GM23248 (cell line): Measurements from ENCODE around the gene SEBOX. TPM values are rescaled to one million over a fixed set of nuclear protein-coding genes. Genes with fewer than 3 reads are reported as not detected.

Source experiments
- DNase-seq: peaks from one replicate; pipeline ENCODE4 v3.0.0-alpha.2; 2015
- H2AFZ ChIP-seq: fragments of 200-600 bp; sonication (generic); 2 replicates; pipeline ENCODE4 v1.6.1; 2016; ENCODE audit warnings: antibody characterized with exemption
- H3F3A ChIP-seq: fragments of 200-600 bp; sonication (generic); 2 replicates; pipeline ENCODE4 v1.6.1; 2016; ENCODE audit warnings: mild to moderate bottlenecking, antibody characterized with exemption, mixed run types; ENCODE audit not compliant: insufficient read depth
- H3K27ac ChIP-seq: fragments of 200-600 bp; sonication (generic); 2 replicates; pipeline ENCODE4 v1.5.1; 2016; ENCODE audit warnings: mild to moderate bottlenecking
- H3K27me3 ChIP-seq: fragments of 200-600 bp; sonication (generic); replicated peaks from 2 replicates; pipeline ENCODE4 v1.6.1; 2016; ENCODE audit warnings: mild to moderate bottlenecking; ENCODE audit not compliant: insufficient read depth
- H3K36me3 ChIP-seq: fragments of 200-600 bp; sonication (generic); 2 replicates; pipeline ENCODE4 v1.6.1; 2016; ENCODE audit warnings: low read depth, mild to moderate bottlenecking
- H3K4me1 ChIP-seq: fragments of 200-600 bp; sonication (generic); 2 replicates; pipeline ENCODE4 v1.6.1; 2016; ENCODE audit warnings: mild to moderate bottlenecking; ENCODE audit not compliant: insufficient read depth
- H3K4me2 ChIP-seq: fragments of 200-600 bp; sonication (generic); one replicate; pipeline ENCODE4 v1.6.1; 2016; ENCODE audit warnings: mild to moderate bottlenecking; ENCODE audit not compliant: unreplicated experiment
- H3K4me3 ChIP-seq: fragments of 200-600 bp; sonication (generic); 2 replicates; pipeline ENCODE4 v1.5.1; 2016; ENCODE audit warnings: mild to moderate bottlenecking
- H3K79me2 ChIP-seq: fragments of 200-600 bp; sonication (generic); 2 replicates; pipeline ENCODE4 v1.6.1; 2016; ENCODE audit warnings: mild to moderate bottlenecking; ENCODE audit not compliant: insufficient read depth
- H3K9ac ChIP-seq: fragments of 200-600 bp; sonication (generic); 2 replicates; pipeline ENCODE4 v1.6.1; 2016; ENCODE audit warnings: mild to moderate bottlenecking
- H3K9me2 ChIP-seq: fragments of 200-600 bp; sonication (generic); 2 replicates; pipeline ENCODE4 v1.6.1; 2016; ENCODE audit warnings: mixed run types, mild to moderate bottlenecking, moderate library complexity; ENCODE audit not compliant: insufficient read depth
- H3K9me3 ChIP-seq: fragments of 200-600 bp; sonication (generic); one replicate; pipeline ENCODE4 v1.6.1; 2017; ENCODE audit warnings: low read depth
- H4K20me1 ChIP-seq: fragments of 200-600 bp; sonication (generic); 2 replicates; pipeline ENCODE4 v1.6.0; 2016; ENCODE audit not compliant: insufficient read depth
- EZH2 ChIP-seq: fragments of 200-600 bp; sonication (generic); IDR thresholded peaks from 2 replicates; pipeline ENCODE4 v1.6.1; 2018; ENCODE audit warnings: antibody characterized with exemption, mild to moderate bottlenecking; ENCODE audit not compliant: insufficient read depth, poor library complexity, severe bottlenecking
- EZH2phosphoT487 ChIP-seq: fragments of 200-600 bp; sonication (generic); IDR thresholded peaks from 2 replicates; pipeline ENCODE4 v1.6.1; 2018; ENCODE audit warnings: antibody characterized with exemption, moderate library complexity, mild to moderate bottlenecking, low read depth; ENCODE audit not compliant: insufficient read depth
- WGBS, 2 experiments: methylation state at CpG; one replicate each; pipeline ENCODE4 v1.1.6; 2015 to 2017; ENCODE audit warnings: low lambda C conversion rate in 2 of 2, low coverage in 1 of 2; ENCODE audit errors: missing lambda C conversion rate in 2 of 2; 5-methylcytosine and 5-hydroxymethylcytosine counted together
- in situ Hi-C: fragments of 300-500 bp; cut with MboI; formaldehyde crosslinking; loops from 2 replicates; pipeline ENCODE4 v1.15.0; 2020
- polyA plus RNA-seq: library from polyadenylated mRNA; unstranded; fragments of >200 nt; fragmentation: Nextera tagmentation; extraction: Ambion mirVana; gene quantifications from 2 replicates; pipeline ENCODE4 v1.2.1, GENCODE V29; 2016
- total RNA-seq: library from RNA; depleted of rRNA; stranded (reverse); fragments of >200 nt; shearing (Covaris generic); gene quantifications from 2 replicates; pipeline ENCODE4 v1.2.3, GENCODE V29; 2014

The SEBOX gene
- total and polyA plus RNA-seq, 2 experiments from 2014 or later, result not detected

GRCh38 chr17:28327031-28327607 lies 37.9 kb downstream of the SEBOX start:
- no peak overlapping the region for H2AFZ ChIP-seq
- no peaks in the 10 kb centered on the region for H4K20me1 ChIP-seq
- H3K4me2 ChIP-seq, result no peak overlapping the region
- TF ChIP-seq EZH2phosphoT487 (no peak), EZH2 (no peak)
- H3K9ac ChIP-seq, result no peak overlapping the region
- peaks cover 11% of the 10 kb centered on the region; the same call in 1 of the 2 replicates for H3K36me3 ChIP-seq
- no peaks in the 10 kb centered on the region for H3K4me1 ChIP-seq
- H3K9me3 ChIP-seq, result no peaks in the 10 kb centered on the region
- DNase-seq, result peak; percentile 24
- no peaks in the 10 kb centered on the region for H3K9me2 ChIP-seq
- no peak overlapping the region for H3K27ac ChIP-seq
- WGBS, 2 experiments, result 85 to 94% methylated on average over 9 of the region's 9 CpGs
- H3K27me3 ChIP-seq, result no peaks in the 10 kb centered on the region
- H3F3A ChIP-seq, result peaks cover 14% of the 10 kb centered on the region; the same call in 1 of the 2 replicates
- H3K79me2 ChIP-seq, result peaks cover 26% of the 10 kb centered on the region
- H3K4me3 ChIP-seq, result no peak overlapping the region
- in situ Hi-C loops, result no loop called here

- H4K20me1 ChIP-seq, result no peaks in the 10 kb centered on the region
- TF ChIP-seq EZH2phosphoT487 (no peak), EZH2 (no peak)
- H3K79me2 ChIP-seq, result peaks cover 16% of the 10 kb centered on the region
- H3K9me3 ChIP-seq, result no peaks in the 10 kb centered on the region
- no peaks in the 10 kb centered on the region for H3K27me3 ChIP-seq
- peaks cover 14% of the 10 kb centered on the region; the same call in 1 of the 2 replicates for H3F3A ChIP-seq
- H2AFZ ChIP-seq, result no peak overlapping the region
- H3K4me1 ChIP-seq, result no peaks in the 10 kb centered on the region
- no peak overlapping the region for H3K4me2 ChIP-seq
- no peak overlapping the region for H3K9ac ChIP-seq
- H3K36me3 ChIP-seq, result peaks cover 11% of the 10 kb centered on the region; the same call in 1 of the 2 replicates
- no peaks in the 10 kb centered on the region for H3K9me2 ChIP-seq
- 97 to 98% methylated on average over 7 of the region's 7 CpGs for WGBS, 2 experiments
- H3K27ac ChIP-seq, result no peak overlapping the region
- no peak overlapping the region for H3K4me3 ChIP-seq
- in situ Hi-C loops, result no loop called here
- no peak for DNase-seq
Observed at GRCh38 chr17:28326114-28326513, 38.9 kb downstream of the SEBOX start.

GRCh38 chr17:28325211-28325610 lies 39.8 kb downstream of the SEBOX start:
- no peak overlapping the region for H3K4me2 ChIP-seq
- H3K79me2 ChIP-seq, result peaks cover 10% of the 10 kb centered on the region
- WGBS, 2 experiments, result 61 to 66% methylated on average over 5 of the region's 5 CpGs
- H3K9me2 ChIP-seq, result no peaks in the 10 kb centered on the region
- no peaks in the 10 kb centered on the region for H3K27me3 ChIP-seq
- H3K9ac ChIP-seq, result no peak overlapping the region
- H3K27ac ChIP-seq, result no peak overlapping the region
- no peak overlapping the region for H3K4me3 ChIP-seq
- H2AFZ ChIP-seq, result no peak overlapping the region
- peaks cover 11% of the 10 kb centered on the region; the same call in 1 of the 2 replicates for H3K36me3 ChIP-seq
- H4K20me1 ChIP-seq, result no peaks in the 10 kb centered on the region
- TF ChIP-seq EZH2phosphoT487, result no peak
- TF ChIP-seq EZH2, result no peak
- peaks cover 14% of the 10 kb centered on the region; the same call in 1 of the 2 replicates for H3F3A ChIP-seq
- no peaks in the 10 kb centered on the region for H3K4me1 ChIP-seq
- in situ Hi-C loops, result no loop called here
- no peaks in the 10 kb centered on the region for H3K9me3 ChIP-seq
- no peak for DNase-seq

- Histone ChIP-seq H2AFZ (no peak overlapping the region), H3K4me1 (0 out of 2 replicates have a peak, but pooled peaks cover 4% of the 10 kb centered on the region), H3K27me3 (no peaks in the 10 kb centered on the region), H3K9ac (no peak overlapping the region), H3K9me3 (no peaks in the 10 kb centered on the region), H3K4me2 (no peak overlapping the region), H3K4me3 (no peak overlapping the region), H3K79me2 (peaks cover 10% of the 10 kb centered on the region; the same call in 1 of the 2 replicates), H4K20me1 (no peaks in the 10 kb centered on the region), H3K27ac (no peak overlapping the region), H3K9me2 (no peaks in the 10 kb centered on the region), H3F3A (peaks cover 14% of the 10 kb centered on the region; the same call in 1 of the 2 replicates), H3K36me3 (peaks cover 11% of the 10 kb centered on the region; the same call in 1 of the 2 replicates)
- in situ Hi-C loops, result no loop called here
- whole genome bisulfite sequencing, 2 experiments, result 88 to 92% methylated on average over 3 of the region's 3 CpGs
- TF ChIP-seq EZH2 (no peak), EZH2phosphoT487 (no peak)
- no peak for DNase-seq
Observed at GRCh38 chr17:28324781-28325180, 40.2 kb downstream of the SEBOX start.
